Endothelial cell of umbilical vein (primary cell): ENCODE results near the gene BPGM. TPM values are rescaled to one million over a fixed set of nuclear protein-coding genes. Genes with fewer than 3 reads are reported as not detected.

Experiments used
- BruUV-seq: library from RNA; stranded (reverse); fragments of 400-500 nt; replicated peaks from 2 replicates; lab custom pipeline; 2021; lab: Mats Ljungman, UMichigan
- CTCF ChIA-PET: fragments of 300-600, 350-600 bp; sonication (Branson Sonifier 250); formaldehyde crosslinking; loops from one replicate; lab custom pipeline; 2021; ENCODE audit warnings: antibody characterized with exemption, inconsistent platforms; lab: Charles Lee
- POLR2A ChIA-PET: fragments of 300-600, 350-600 bp; sonication (Branson Sonifier 250); formaldehyde crosslinking; loops from one replicate; lab custom pipeline; 2021; ENCODE audit warnings: antibody characterized with exemption, inconsistent platforms; lab: Charles Lee
- DNase-seq: peaks from one replicate; pipeline ENCODE4 v3.0.0-alpha.2; 2011; ENCODE audit warnings: low read depth, low spot score
- FAIRE-seq: peaks from 2 replicates; lab custom pipeline; 2011; peaks lifted over from hg19 to GRCh38; lab: Jason Lieb, UNC
- H2AFZ ChIP-seq: 2 replicates; pipeline ENCODE4 v1.6.0; 2012; ENCODE audit warnings: low read depth, low read length, control low read depth, inconsistent platforms
- H3K27ac ChIP-seq: 2 replicates; pipeline ENCODE4 v1.5.1; 2011; ENCODE audit warnings: low read depth, mild to moderate bottlenecking, control low read depth, low read length, moderate library complexity; ENCODE audit not compliant: insufficient read depth
- H3K27me3 ChIP-seq, 2 experiments: 2 replicates each; pipeline versions ENCODE4 v1.6.0 to v1.6.1; 2011; ENCODE audit warnings: low read length in 2 of 2, mixed read lengths in 1 of 2; ENCODE audit not compliant: control insufficient read depth in 2 of 2, insufficient read depth in 2 of 2
- H3K36me3 ChIP-seq, 2 experiments: 2 replicates in 1 of 2; 3 replicates in 1 of 2; pipeline ENCODE4 v1.5.1; 2011; ENCODE audit warnings: low read length in 2 of 2, mild to moderate bottlenecking in 1 of 2, moderate library complexity in 1 of 2; ENCODE audit not compliant: control insufficient read depth in 2 of 2, insufficient read depth in 2 of 2; ENCODE audit errors: extremely low read depth in 1 of 2
- H3K4me1 ChIP-seq: 3 replicates; pipeline ENCODE4 v1.5.1; 2011; ENCODE audit warnings: mild to moderate bottlenecking, low read length; ENCODE audit not compliant: control insufficient read depth, insufficient read depth; ENCODE audit errors: extremely low read depth
- H3K4me2 ChIP-seq: 2 replicates; pipeline ENCODE4 v1.6.1; 2011; ENCODE audit warnings: low read length, control low read depth, mixed read lengths; ENCODE audit not compliant: insufficient read depth
- H3K4me3 ChIP-seq, 3 experiments: fragments of 200-600 bp in 1 of 3; sonication (generic), shearing (Covaris generic) in 1 of 3; replicated peaks in 1 of 3; 2 replicates each; pipeline ENCODE4 v1.5.1; 2011 to 2016; ENCODE audit warnings: control low read depth in 3 of 3, low read length in 3 of 3, mild to moderate bottlenecking in 2 of 3, inconsistent platforms in 1 of 3, low read depth in 1 of 3, moderate library complexity in 1 of 3; ENCODE audit not compliant: insufficient read depth in 1 of 3
- H3K79me2 ChIP-seq: 2 replicates; pipeline ENCODE4 v1.6.0; 2012; ENCODE audit warnings: low read length, inconsistent platforms; ENCODE audit not compliant: control insufficient read depth, insufficient read depth
- H3K9ac ChIP-seq: replicated peaks from 2 replicates; pipeline ENCODE3; 2011; ENCODE audit warnings: low read length, control low read depth; ENCODE audit not compliant: insufficient read depth; ENCODE audit errors: extremely low read depth
- H3K9me1 ChIP-seq: replicated peaks from 3 replicates; pipeline ENCODE4 v1.6.0; 2011; ENCODE audit warnings: mild to moderate bottlenecking, low read length; ENCODE audit not compliant: control insufficient read depth, insufficient read depth; ENCODE audit errors: extremely low read depth
- H3K9me3 ChIP-seq: replicated peaks from 2 replicates; pipeline ENCODE4 v1.5.1; 2012; ENCODE audit warnings: low read length, inconsistent platforms; ENCODE audit not compliant: control insufficient read depth, insufficient read depth
- H4K20me1 ChIP-seq: replicated peaks from 2 replicates; pipeline ENCODE3; 2011; ENCODE audit warnings: mild to moderate bottlenecking, low read length; ENCODE audit not compliant: control insufficient read depth, insufficient read depth; ENCODE audit errors: extremely low read depth
- CTCF ChIP-seq, 2 donors: IDR thresholded peaks; 1 replicate in 1 of 2; 2 replicates in 1 of 2; pipeline ENCODE4 v1.5.1; 2011; ENCODE audit warnings: low read length in 2 of 2, mild to moderate bottlenecking in 2 of 2, moderate library complexity in 2 of 2, control low read depth in 1 of 2, inconsistent platforms in 1 of 2, low read depth in 1 of 2; ENCODE audit not compliant: insufficient read depth in 1 of 2; ENCODE audit errors: extremely low read depth in 1 of 2
- EZH2 ChIP-seq: IDR thresholded peaks from 2 replicates; pipeline ENCODE4 v1.6.1; 2012; ENCODE audit warnings: borderline replicate concordance, low read depth, mild to moderate bottlenecking, moderate library complexity, low read length, inconsistent platforms; ENCODE audit not compliant: severe bottlenecking
- FOS ChIP-seq: IDR thresholded peaks from 2 replicates; pipeline ENCODE4 v1.6.1; 2011; ENCODE audit warnings: mild to moderate bottlenecking, low read length, moderate library complexity, borderline replicate concordance; ENCODE audit not compliant: insufficient read depth
- GATA2 ChIP-seq: IDR thresholded peaks from 2 replicates; pipeline ENCODE4 v1.7.0; 2011; ENCODE audit warnings: low read depth, mild to moderate bottlenecking, moderate library complexity, mixed read lengths, low read length; ENCODE audit not compliant: insufficient read length, insufficient read depth
- JUN ChIP-seq: IDR thresholded peaks from 2 replicates; pipeline ENCODE4 v1.6.1; 2011; ENCODE audit warnings: borderline replicate concordance, low read depth; ENCODE audit not compliant: insufficient read length, insufficient read depth
- MAX ChIP-seq: IDR thresholded peaks from 2 replicates; pipeline ENCODE4 v1.6.1; 2011; ENCODE audit not compliant: insufficient read depth, insufficient read length
- MYC ChIP-seq: IDR thresholded peaks from one replicate; pipeline ENCODE4 v1.6.1; 2011; ENCODE audit warnings: mild to moderate bottlenecking, low read depth, low read length
- POLR2A ChIP-seq: IDR thresholded peaks from 2 replicates; pipeline ENCODE4 v1.6.1; 2012; ENCODE audit warnings: low read depth, mild to moderate bottlenecking, control low read depth, low read length
- POLR2AphosphoS5 ChIP-seq: IDR thresholded peaks from 2 replicates; pipeline ENCODE4 v1.6.1; 2012; ENCODE audit warnings: low read depth, mild to moderate bottlenecking, control low read depth, low read length, moderate library complexity; ENCODE audit not compliant: insufficient read depth
- dilution Hi-C: fragments of 300-500 bp; cut with MboI; formaldehyde crosslinking; loops from one replicate; pipeline ENCODE4 v1.15.0; 2019; ENCODE audit warnings: low sequenced_read_pairs; ENCODE audit not compliant: extremely low pct_ligation_motif_present
- intact Hi-C: fragments of 100-400 bp; cut with micrococcal nuclease; formaldehyde crosslinking; loops from one replicate; pipeline ENCODE4 v1.10.0; 2022
- polyA plus RNA-seq, 4 experiments: library from polyadenylated mRNA; depleted of rRNA in 3 of 4; stranded (reverse) in 3 of 4; unstranded in 1 of 4; fragments of >200 nt; gene quantifications; 2 replicates each; pipeline versions ENCODE4 v1.2.1 to v1.2.3, GENCODE V29; 2011 to 2012; ENCODE audit warnings: missing spikeins in 1 of 4
- total RNA-seq: library from RNA; stranded (reverse); gene quantifications from 2 replicates; pipeline ENCODE4 v1.2.3, GENCODE V29; 2021

Gene BPGM
- total and polyA plus RNA-seq, 2 donors (not counting 3 experiments of a cell fraction or from before 2014, with no cell fraction given), result 24.2 to 28.3 TPM

- BruUV-seq, result no TSS peak
- FAIRE-seq (no peak), DNase-seq (no peak)
- H3K4me2 ChIP-seq, result no peak overlapping the region
- H4K20me1 ChIP-seq, result no peaks in the 10 kb centered on the region
- H3K9ac ChIP-seq, result no peak overlapping the region
- H3K9me3 ChIP-seq, result no peaks in the 10 kb centered on the region
- no peaks in the 10 kb centered on the region for H3K79me2 ChIP-seq
- H3K27ac ChIP-seq, result no peak overlapping the region
- POLR2A ChIA-PET, result interaction anchor here (0.6 to 1.8 kb wide), 2 partner anchors 61 to 680 kb away, joined by 3 to 7 read pairs; no protein-coding TSS in a partner anchor
- CTCF ChIA-PET, result interaction anchor here (0.6 to 5.6 kb wide), 24 partner anchors 8 to 385 kb away, joined by 3 to 39 read pairs (median 5); partner anchors contain the start of gene CALD1
- no peak overlapping the region for H2AFZ ChIP-seq
- no peak overlapping the region for H3K4me3 ChIP-seq
- no peaks in the 10 kb centered on the region for H3K27me3 ChIP-seq
- no peaks in the 10 kb centered on the region for H3K36me3 ChIP-seq
- no peak for TF ChIP-seq CTCF (IDR thresholded peaks at IDR 0.05; ENCODE audit: extremely low read depth in 1 of 2, insufficient read depth in 1 of 2, low read depth in 1 of 2, low read length in 2 of 2)
- TF ChIP-seq MAX, result no peak
- TF ChIP-seq POLR2AphosphoS5, result no peak
- TF ChIP-seq JUN, result no peak
- no peak for TF ChIP-seq MYC
- TF ChIP-seq EZH2, result no peak
- no peak for TF ChIP-seq POLR2A
- no peak for TF ChIP-seq FOS
- TF ChIP-seq GATA2, result no peak
- dilution Hi-C loops, result no loop called here
- intact Hi-C loops, result loop anchor here (1.0 to 5.0 kb wide), 5 partner anchors 27 to 230 kb away; no protein-coding TSS in a partner anchor
- no peaks in the 10 kb centered on the region for H3K4me1 ChIP-seq
- H3K9me1 ChIP-seq, result no peaks in the 10 kb centered on the region
These were observed 77.2 kb downstream of the BPGM start for GRCh38 chr7:134723892-134724291.
